GM12864 (cell line): ENCODE measurements around the gene POMGNT2.

Experiments used
- DNase-seq: peaks from one replicate; pipeline ENCODE4 v3.0.0-alpha.2; 2011; ENCODE audit warnings: low read depth
- H3K4me3 ChIP-seq: 2 replicates; pipeline ENCODE4 v1.5.1; 2011; ENCODE audit warnings: mild to moderate bottlenecking, low read depth, low read length, control low read depth
- CTCF ChIP-seq: IDR thresholded peaks from 2 replicates; pipeline ENCODE4 v1.5.1; 2011; ENCODE audit warnings: low read depth, mild to moderate bottlenecking, moderate library complexity, low read length, control low read depth, inconsistent platforms; ENCODE audit errors: missing control alignments

The POMGNT2 gene

DNA sequence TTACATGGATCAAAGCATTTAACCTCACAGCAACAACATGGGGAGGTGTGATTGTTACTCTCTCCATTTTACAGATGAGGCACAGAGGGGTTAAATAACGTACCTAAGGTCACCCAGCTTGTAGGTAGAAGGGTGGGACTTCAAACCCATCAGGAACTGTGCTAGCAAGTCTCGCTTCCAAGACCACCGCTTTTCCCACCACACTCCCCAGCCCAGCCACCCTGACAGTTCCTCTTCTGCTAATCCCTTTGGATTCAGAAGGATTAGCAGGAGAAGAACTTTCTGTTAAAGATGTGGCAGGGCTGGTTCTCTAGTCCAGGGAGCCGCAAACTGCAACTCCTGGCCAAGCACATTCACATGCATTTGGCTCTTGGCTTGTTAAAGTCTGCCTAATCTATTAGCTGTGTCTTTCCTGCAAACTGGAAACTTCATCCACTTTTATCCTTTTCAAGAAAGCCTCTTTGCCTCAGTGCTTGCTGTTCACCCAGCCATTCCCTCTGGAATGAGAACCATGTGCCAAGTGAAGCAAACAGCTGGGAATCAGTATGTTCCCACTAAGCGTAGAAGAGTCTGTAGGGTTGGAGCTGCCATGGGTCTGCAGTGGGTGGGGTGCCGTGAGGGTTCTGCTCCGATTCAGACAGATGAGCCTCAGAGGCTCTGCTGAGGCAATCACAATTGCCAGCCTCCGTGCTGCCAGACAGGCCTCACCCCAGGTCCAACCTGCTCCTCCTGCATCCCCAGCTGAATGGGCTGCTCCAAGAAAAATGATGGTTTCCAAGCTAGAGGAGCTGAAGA lies 44.6 kb downstream of the POMGNT2 start:
- no peak for DNase-seq
- no peak for TF ChIP-seq CTCF
- no peak overlapping the region for H3K4me3 ChIP-seq

GRCh38 chr3:43059456-43059855 lies 46.4 kb downstream of the POMGNT2 start:
- TF ChIP-seq CTCF: no peak
- H3K4me3 ChIP-seq: no peak overlapping the region

GRCh38 chr3:43055806-43056770 lies 49.8 kb downstream of the POMGNT2 start:
- no peak overlapping the region for H3K4me3 ChIP-seq
- no peak for TF ChIP-seq CTCF
- DNase-seq: no peak

More at GRCh38 chr3:43059456-43059855, 46.4 kb downstream of the POMGNT2 start:
- DNase-seq: no peak

DNA sequence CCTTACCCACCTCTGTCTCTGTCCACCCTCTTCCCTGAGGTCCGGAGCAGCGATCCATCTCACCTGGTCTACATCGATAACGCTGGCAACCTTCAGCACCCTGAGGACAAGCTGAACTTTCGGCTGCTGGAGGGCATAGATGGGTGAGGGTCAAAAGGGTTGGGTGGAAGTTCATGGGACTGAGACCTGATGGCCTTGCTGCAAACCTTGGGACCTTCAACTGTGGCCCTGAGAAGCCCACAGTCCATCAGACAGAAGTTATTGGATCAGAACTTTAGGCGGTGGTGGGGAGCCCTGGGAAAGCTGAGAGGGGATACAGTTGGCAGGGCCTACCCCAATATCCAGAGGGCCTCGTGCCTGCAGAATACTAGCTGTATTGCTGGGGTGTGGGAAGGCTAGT lies 50.5 kb downstream of the POMGNT2 start:
- no peak for TF ChIP-seq CTCF
- no peak for DNase-seq
- H3K4me3 ChIP-seq: no peak overlapping the region

DNA sequence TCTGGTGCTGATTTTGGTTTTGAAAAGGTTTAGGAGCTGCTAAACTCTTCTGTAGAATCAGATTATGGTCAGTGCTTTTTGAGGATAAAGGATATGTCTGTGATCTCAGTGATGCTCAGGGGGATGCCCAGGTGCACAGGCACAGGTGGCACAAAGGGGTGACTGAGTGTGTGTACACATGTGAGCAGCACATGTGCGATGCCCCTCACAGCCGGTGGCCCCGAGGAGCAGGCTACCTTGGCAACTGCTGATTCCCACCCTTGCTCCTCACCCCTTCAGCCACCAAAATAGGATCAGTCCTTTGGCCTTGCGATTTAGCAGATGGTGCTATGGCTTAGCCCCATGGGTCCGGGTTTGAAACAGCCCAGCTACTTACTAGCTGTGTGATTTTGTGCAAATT lies 51.1 kb downstream of the POMGNT2 start:
- H3K4me3 ChIP-seq: no peak overlapping the region
- TF ChIP-seq CTCF: no peak
- DNase-seq: no peak

DNA sequence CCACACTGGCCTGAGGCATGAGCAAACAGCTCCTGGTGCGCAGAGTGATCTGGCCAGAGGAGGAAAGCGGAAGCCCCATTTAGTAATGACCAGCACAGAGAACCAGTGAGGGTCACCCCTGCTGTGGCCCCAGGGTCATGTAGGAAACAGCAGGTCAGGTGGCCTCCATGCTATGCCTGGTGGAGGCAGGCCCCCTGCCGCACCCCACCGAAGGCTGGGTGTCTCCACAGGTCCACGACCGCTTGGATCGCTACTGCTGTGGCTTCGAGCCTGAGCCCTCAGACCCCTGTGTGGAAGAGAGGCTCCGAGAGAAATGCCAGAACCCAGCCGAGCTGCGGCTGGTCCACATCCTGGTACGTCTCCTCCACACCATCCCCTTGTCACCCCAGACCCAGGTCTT lies 52.6 kb downstream of the POMGNT2 start:
- no peak for TF ChIP-seq CTCF
- no peak for DNase-seq
- no peak overlapping the region for H3K4me3 ChIP-seq
